ENCODE measurements around the gene ME1.

The ME1 gene

DNA sequence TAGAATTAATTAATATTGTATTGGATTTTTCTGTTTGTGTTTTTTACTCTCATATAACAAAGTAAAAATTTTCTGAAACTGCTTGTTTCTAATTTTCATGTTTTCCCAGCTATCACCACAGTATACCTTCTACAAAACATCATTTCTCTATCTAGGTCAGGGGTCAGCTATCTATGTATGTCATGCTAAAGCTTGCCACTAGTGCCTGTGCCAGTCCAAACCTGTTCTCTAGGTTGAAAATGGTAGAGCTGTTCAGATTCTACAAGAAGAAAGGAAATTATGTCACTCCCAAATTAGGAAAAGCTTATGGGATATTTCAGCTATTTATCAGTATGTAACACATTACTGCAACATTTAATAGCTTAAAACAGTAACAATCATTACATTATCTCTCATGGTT lies 5.8 kb upstream of the ME1 start:
- Histone ChIP-seq H3K9me3 (ENCODE audit: control insufficient read depth, low read length) (no peaks in the 10 kb centered on the region), H3K27ac (no peak overlapping the region), H3K27me3 (ENCODE audit: control insufficient read depth, insufficient read depth, low read length) (no peaks in the 10 kb centered on the region), H3K36me3 (ENCODE audit: control insufficient read depth, insufficient read depth, low read length) (no peaks in the 10 kb centered on the region), H3K4me2 (ENCODE audit: low read length) (no peak overlapping the region), H3K4me1 (no peaks in the 10 kb centered on the region), H3K9ac (no peak overlapping the region), H2AFZ (no peak overlapping the region), H3K4me3 (ENCODE audit: low read depth, low read length) (no peak overlapping the region), H3K79me2 (no peaks in the 10 kb centered on the region)
- TF ChIP-seq, protein P1, sequence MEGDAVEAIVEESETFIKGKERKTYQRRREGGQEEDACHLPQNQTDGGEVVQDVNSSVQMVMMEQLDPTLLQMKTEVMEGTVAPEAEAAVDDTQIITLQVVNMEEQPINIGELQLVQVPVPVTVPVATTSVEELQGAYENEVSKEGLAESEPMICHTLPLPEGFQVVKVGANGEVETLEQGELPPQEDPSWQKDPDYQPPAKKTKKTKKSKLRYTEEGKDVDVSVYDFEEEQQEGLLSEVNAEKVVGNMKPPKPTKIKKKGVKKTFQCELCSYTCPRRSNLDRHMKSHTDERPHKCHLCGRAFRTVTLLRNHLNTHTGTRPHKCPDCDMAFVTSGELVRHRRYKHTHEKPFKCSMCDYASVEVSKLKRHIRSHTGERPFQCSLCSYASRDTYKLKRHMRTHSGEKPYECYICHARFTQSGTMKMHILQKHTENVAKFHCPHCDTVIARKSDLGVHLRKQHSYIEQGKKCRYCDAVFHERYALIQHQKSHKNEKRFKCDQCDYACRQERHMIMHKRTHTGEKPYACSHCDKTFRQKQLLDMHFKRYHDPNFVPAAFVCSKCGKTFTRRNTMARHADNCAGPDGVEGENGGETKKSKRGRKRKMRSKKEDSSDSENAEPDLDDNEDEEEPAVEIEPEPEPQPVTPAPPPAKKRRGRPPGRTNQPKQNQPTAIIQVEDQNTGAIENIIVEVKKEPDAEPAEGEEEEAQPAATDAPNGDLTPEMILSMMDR (IDR thresholded peaks at IDR 0.05), result no peak

DNA sequence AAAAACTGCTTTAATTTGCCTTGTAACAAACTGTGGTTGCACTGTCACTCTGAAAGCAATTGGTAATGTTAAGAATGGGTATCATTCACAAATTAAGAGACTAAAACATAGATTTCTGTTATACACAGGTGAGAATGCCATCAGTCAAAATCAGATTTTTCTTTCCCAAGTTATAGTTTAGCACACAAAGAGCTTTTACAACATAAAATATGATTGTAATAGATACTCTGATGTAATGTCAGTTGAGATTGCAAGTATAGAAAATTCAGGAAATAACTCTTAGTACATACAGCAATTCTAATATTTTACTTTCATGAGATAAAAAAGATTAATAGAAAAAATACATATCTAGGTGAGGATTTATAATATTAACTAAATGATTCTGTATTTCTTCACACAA lies 2.3 kb upstream of the ME1 start:
- TF ChIP-seq, protein P1 (IDR thresholded peaks at IDR 0.05), result no peak
- no peak overlapping the region for H3K27ac ChIP-seq
- no peak overlapping the region for H3K4me2 ChIP-seq (ENCODE audit: low read length)
- H2AFZ ChIP-seq, result peak overlapping the region; percentile 3
- H3K27me3 ChIP-seq (ENCODE audit: control insufficient read depth, insufficient read depth, low read length), result no peaks in the 10 kb centered on the region
- no peak overlapping the region for H3K9ac ChIP-seq
- H3K4me1 ChIP-seq, result no peaks in the 10 kb centered on the region
- no peaks in the 10 kb centered on the region for H3K36me3 ChIP-seq (ENCODE audit: control insufficient read depth, insufficient read depth, low read length)
- no peaks in the 10 kb centered on the region for H3K9me3 ChIP-seq (ENCODE audit: control insufficient read depth, low read length)
- peaks cover 6% of the 10 kb centered on the region for H3K79me2 ChIP-seq
- H3K4me3 ChIP-seq (ENCODE audit: low read depth, low read length), result no peak overlapping the region

DNA sequence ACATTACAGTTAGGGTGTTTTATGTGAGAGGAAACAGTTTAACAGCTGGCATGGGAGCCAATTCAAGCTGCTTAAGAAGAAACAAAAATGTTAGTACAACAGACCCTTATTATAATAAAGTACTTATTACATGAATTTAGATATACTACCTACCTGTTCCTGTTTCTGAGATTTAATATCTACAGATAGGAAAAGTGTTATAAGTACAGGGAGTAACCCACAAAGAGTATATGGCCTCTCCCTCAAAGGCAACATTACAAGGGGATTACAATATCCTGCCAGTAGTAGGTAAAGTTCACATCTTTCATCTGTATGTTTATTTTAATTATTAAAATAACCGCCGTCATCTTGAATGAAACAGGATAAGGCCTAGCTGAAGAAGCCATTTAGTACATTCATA lies 1.8 kb upstream of the ME1 start:
- TF ChIP-seq, protein P1 (IDR thresholded peaks at IDR 0.05), result no peak
- Histone ChIP-seq H3K36me3 (ENCODE audit: control insufficient read depth, insufficient read depth, low read length) (no peaks in the 10 kb centered on the region), H3K27ac (no peak overlapping the region), H2AFZ (peak overlapping the region; percentile 3), H3K27me3 (ENCODE audit: control insufficient read depth, insufficient read depth, low read length) (no peaks in the 10 kb centered on the region), H3K4me3 (ENCODE audit: low read depth, low read length) (no peak overlapping the region), H3K79me2 (peaks cover 6% of the 10 kb centered on the region), H3K9ac (no peak overlapping the region), H3K9me3 (ENCODE audit: control insufficient read depth, low read length) (no peaks in the 10 kb centered on the region), H3K4me1 (no peaks in the 10 kb centered on the region), H3K4me2 (ENCODE audit: low read length) (no peak overlapping the region)

DNA sequence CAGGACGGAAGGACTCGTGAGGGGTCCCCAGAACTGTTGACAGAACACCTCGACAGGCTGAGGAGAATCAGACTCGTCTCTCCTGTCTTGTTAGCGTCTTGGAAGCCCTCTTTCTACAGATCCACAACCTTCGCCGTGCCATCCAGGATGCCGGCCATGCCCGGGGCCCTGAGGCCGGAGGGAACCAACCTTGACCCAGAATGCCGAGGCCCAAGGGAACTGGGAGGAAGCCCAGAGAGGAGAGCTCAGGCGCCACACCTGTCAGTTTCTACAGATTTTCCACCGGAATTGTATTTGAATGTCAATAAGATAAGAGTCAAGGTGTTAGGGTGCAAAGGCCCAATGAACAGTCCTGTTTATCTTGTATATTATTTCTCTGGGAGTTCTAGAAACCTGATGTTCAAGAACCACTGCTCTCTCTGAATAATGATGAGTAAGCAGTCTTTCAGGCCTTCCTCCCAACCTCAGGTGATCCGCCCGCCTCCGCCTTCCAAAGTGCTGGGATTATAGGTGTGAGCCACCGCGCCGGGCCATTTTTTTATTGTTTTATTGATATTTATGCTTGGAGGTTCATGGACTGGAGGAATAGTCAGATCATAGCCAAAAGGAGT lies 799 bp upstream of the ME1 start:
- H3K4me2 ChIP-seq (ENCODE audit: low read length), result no peak overlapping the region
- H3K9me3 ChIP-seq (ENCODE audit: control insufficient read depth, low read length), result no peaks in the 10 kb centered on the region
- H3K9ac ChIP-seq, result no peak overlapping the region
- H3K79me2 ChIP-seq, result peaks cover 6% of the 10 kb centered on the region
- no peak overlapping the region for H3K4me3 ChIP-seq (ENCODE audit: low read depth, low read length)
- TF ChIP-seq, protein P1 (IDR thresholded peaks at IDR 0.05), result no peak
- H3K36me3 ChIP-seq (ENCODE audit: control insufficient read depth, insufficient read depth, low read length), result no peaks in the 10 kb centered on the region
- peak overlapping the region; percentile 93 for H2AFZ ChIP-seq
- H3K4me1 ChIP-seq, result no peaks in the 10 kb centered on the region
- H3K27me3 ChIP-seq (ENCODE audit: control insufficient read depth, insufficient read depth, low read length), result no peaks in the 10 kb centered on the region
- peak overlapping the region; percentile 90 for H3K27ac ChIP-seq

All from parathyroid adenoma (tissue), 2 donors.